ENCODE measurements around the gene CYBA.

Gene CYBA

GRCh38 chr16:88593910-88594309 lies 56.9 kb downstream of the CYBA start:
- DNase-seq (ENCODE audit: low read depth, low spot score) = no peak

GRCh38 chr16:88593489-88593888 lies 57.4 kb downstream of the CYBA start:
- no peak for DNase-seq (ENCODE audit: low read depth, low spot score)
